ENCODE data around the gene BCAS3. TPM values are rescaled to one million over a fixed set of nuclear protein-coding genes. Genes with fewer than 3 reads are reported as not detected.
"Not testable (repeated sequence)": the region's sequence is repeated elsewhere in the genome, so short reads cannot be mapped to it uniquely, and the experiment has no call there.

Gene BCAS3
- total RNA-seq, 1 donor from 2014 or later: 20.8 TPM

DNA sequence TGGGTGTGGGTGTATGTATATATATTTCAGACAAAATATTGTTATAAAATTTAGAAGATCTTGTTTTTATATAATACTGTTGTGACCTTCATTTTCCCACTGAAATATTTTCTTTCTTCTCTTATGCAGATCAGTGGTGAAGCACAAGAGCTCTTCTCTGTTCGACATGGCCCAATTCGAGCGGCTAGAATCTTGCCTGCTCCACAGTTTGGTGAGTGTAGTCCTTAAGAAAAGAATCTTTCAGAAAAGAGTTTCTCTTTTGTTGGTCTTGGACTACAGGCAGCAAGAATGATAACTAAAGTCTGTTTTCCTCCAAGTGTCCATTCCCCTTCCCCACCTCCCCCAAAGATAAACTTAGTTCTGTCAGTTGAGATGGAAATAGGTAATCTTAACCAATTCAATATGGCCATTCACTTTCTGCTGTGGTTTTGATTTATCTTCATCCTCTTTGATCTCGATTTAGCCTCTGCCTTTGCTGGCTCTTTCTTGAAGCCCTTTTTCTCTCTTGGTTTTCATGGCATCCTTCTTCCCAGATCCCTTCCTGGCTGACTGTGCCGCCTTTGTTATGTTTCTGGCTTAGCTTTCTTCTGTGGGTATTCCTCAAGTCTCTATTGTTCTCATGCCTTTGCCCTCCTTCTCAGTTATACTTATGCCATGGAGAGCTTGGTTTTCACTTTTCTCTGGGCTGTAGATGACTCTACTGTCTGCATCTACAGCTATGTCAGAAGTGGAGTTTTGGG lies 69.6 kb downstream of the BCAS3 start:
- ATAC-seq: no peak

GRCh38 chr17:60748204-60748603 lies 70.6 kb downstream of the BCAS3 start:
- no peak for ATAC-seq

DNA sequence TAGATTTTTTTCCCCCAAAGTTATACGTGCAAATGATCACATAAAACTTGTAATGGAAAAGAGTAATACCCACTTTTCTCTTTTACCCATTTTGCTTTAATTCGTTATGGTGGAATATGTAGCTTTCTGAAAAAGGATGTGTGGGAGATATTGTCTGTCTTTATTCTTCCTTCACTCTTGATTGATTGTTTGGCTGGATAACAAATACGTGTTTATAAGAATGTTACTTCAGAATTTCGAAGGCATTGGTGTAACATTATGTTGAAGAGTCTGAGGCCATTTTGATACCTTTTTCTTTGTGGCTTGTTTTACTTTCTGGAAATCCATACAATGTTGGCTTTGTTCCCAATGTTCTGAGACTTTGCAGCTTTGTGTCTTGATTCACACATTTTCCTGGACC lies 71.4 kb downstream of the BCAS3 start:
- no peak for ATAC-seq

DNA sequence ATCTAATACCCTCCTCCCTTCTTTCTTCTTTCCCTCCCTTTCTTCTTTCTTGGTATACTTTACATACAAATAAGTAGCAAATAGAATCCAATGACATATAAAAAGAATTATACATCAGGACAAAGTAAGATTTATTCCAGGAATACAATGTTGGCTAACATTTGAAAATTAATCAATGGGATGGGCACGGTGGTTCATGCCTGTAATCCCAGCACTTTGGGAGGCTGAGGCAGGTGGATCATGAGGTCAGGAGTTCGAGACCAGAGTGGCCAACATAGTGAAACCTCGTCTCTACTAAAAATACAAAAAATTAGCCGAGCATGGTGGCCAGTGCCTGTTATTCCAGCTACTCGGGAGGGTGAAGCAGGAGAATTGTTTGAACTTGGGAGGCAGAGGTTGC lies 72.1 kb downstream of the BCAS3 start:
- ATAC-seq: no peak

- no peak for ATAC-seq
Measured at GRCh38 chr17:60750640-60751039, 73.0 kb downstream of the BCAS3 start.

- no peak for ATAC-seq
Measured at GRCh38 chr17:60751884-60752283, 74.2 kb downstream of the BCAS3 start.

DNA sequence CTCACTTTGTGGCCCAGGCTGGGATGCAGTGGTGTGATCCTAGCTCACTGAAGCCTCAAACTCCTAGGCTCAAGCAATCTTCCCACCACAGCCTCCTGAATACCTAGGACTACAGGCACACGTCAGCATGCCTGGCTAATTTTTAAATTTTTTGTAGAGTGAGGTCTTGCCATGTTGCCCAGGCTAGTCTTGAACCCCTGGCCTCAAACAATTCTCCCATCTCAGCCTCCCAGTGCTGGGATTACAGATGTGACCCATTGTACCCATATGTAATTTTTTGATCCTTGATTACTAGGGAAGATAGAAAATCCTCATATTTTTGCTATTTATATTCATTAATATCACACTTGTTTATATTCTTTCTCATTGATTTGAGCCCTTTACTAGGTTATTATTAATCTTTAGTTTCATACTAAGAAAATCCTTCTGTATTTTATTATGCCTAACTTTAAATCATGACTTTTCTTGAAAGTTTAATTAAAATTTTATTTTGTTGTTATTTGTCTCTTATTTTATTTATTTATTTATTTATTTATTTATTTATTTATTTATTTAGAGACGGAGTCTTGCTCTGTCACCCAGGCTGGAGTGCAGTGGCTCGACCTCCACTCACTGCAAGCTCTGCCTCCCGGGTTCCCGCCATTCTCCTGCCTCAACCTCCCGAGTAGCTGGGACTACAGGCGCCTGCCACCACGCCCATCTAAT lies 75.4 kb downstream of the BCAS3 start:
- ATAC-seq: no peak

- no peak for ATAC-seq
Measured at GRCh38 chr17:60754057-60754604, 76.5 kb downstream of the BCAS3 start.

- not testable (repeated sequence) for ATAC-seq
Measured at GRCh38 chr17:60756798-60757197, 79.1 kb downstream of the BCAS3 start.

GRCh38 chr17:60757437-60757836 lies 79.8 kb downstream of the BCAS3 start:
- no peak for ATAC-seq

GRCh38 chr17:60759756-60760155 lies 82.1 kb downstream of the BCAS3 start:
- ATAC-seq: no peak

- not testable (repeated sequence) for ATAC-seq
Measured at GRCh38 chr17:60761301-60761700, 83.7 kb downstream of the BCAS3 start.

GRCh38 chr17:60766778-60767190 lies 89.1 kb downstream of the BCAS3 start:
- no peak for ATAC-seq

DNA sequence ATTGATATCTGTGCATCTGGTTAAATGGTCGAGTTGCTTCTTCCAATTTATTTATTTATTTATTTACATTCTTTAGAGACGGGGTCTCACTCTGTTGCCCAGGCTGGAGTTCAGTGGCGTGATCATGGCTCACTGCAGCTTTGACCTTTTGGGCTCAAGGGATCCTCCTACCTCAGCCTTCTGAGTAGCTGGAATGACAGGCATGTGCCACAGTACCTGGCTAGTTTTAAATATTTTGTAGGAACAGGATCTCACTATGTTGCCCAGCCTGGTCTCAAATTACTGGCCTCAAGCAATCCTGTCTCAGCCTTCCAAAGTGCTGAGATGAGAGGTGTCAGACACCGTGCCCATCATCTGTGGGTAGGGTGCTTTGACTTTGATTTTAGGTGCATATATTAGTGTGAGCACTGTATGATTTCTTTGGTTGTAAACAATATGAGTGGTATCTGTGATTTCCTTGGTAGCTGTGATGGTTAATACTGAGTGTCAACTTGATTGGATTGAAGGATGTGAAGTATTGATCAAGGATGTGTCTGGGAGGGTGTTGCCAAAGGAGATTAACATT lies 90.2 kb downstream of the BCAS3 start:
- ATAC-seq: no peak

DNA sequence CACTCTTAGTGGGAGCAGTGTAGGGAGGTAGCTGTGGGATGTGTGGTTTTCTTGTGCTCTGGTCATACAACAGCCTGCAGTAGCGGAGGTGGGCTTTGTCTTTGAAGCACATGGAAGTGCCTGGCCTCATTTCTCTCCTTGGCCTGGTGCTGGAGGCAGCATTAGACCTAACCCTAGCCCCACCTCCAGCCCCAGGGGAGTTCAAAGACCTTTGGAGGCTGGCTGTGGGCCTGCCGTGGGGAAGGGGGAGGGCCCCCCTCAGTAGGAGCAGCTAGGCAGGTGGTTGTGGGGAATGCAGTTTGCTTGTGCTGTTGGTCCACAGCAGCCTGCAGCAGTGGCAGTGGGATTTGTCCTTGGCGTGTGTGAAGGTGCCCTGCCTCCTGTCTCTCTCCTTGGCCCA lies 91.7 kb downstream of the BCAS3 start:
- no peak for ATAC-seq

DNA sequence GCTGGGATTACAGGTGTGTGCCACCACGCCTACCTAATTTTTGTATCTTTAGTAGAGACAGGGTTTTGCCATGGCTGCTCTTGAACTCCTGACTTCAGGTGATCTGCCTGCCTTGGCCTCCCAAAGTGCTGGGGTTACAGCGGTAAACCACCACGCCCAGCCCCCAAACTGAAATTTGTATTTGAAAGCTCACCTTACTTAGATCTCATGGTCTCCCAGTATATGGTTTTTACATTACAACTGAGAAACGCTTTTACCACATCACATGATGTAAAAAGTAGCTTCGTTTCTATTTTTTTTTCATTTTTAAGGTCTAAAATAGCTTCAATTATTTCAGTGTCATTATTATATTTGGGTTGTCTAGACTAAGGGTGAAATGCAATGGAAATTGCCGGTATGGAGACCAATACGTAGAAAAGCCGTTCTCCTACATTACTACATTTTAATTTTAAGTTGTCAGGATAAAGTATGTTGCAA lies 93.3 kb downstream of the BCAS3 start:
- no peak for ATAC-seq

DNA sequence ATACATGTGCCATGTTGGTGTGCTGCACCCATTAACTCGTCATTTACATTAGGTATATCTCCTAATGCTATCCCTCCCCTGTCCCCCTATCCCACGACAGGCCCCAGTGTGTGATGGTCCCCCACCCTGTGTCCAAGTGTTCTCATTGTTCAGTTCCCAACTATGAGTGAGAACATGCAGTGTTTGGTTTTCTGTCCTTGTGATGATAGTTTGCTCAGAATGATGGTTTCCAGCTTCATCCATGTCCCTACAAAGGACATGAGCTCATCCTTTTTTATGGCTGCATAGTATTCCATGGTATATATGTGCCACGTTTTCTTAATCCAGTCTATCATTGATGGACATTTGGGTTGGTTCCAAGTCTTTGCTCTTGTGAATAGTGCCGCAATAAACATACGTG lies 94.0 kb downstream of the BCAS3 start:
- ATAC-seq: not testable (repeated sequence)

GRCh38 chr17:60773552-60773951 lies 95.9 kb downstream of the BCAS3 start:
- no peak for ATAC-seq

GRCh38 chr17:60781880-60782412 lies 104.3 kb downstream of the BCAS3 start:
- no peak for ATAC-seq

DNA sequence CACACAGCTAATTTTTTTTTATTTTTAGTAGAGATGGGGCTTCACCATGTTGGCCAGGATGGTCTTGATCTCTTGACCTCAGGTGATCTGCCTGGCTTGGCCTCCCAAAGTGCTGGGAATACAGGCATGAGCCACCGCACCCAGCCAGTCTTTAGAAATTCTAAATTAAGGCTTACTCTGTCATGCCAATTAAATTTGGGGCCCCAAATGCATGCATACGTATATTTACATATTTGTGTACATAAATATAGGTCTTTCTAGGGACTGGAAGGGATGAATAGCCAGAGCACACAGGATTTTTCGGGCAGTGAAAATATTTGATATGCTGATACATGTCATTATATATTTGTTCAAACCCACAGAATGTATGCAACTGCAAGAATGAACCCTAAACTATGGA lies 105.1 kb downstream of the BCAS3 start:
- no peak for ATAC-seq

DNA sequence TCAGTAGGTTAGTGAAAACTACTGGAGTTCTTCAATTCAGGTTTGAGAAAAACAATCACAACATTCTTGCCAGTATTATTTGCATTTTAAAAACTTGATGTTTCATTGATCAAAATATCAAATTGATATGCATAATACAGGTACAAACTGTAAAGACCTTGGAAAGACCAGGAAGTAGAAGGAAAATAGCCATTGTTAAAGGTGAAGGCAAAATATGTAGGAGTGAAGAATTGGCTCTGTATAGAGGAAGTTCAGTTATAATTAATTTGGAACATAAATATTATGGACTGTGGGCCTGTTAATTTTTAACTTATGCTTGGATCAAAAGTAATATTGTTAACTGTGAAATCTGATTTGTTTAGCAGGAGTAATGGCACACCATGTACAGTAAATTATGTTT lies 112.6 kb downstream of the BCAS3 start:
- ATAC-seq: no peak

DNA sequence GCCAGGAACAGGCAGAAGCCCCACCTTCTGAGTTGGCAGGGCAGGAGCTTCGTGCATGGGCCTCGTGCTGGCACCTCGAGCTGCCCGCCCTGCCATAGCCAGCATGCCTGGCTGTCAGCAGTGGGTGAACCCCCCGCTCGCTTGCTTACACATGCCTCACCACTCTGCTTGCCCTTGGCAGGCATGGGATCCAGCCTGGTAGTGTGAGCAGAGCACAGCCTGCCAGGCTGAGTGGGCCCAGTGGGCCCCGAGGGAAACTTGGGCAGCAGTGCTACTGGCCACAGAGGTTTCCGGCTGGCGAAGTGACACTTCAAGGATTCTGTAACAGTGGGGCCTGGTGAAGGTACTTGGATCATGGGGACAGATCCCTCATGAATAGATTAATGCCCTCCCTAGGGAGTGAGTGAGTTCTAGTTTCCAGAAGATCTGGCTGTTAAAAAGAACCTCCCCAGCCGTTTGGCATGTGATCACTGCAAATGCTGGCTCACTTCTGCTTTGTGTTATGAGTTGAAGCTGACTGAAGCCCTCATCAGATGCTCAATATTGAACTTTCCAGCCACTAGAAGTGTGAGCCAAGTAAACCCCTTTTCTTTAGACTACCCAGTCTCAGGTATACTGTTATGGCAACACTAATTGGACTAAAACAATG lies 114.7 kb downstream of the BCAS3 start:
- ATAC-seq: no peak

DNA sequence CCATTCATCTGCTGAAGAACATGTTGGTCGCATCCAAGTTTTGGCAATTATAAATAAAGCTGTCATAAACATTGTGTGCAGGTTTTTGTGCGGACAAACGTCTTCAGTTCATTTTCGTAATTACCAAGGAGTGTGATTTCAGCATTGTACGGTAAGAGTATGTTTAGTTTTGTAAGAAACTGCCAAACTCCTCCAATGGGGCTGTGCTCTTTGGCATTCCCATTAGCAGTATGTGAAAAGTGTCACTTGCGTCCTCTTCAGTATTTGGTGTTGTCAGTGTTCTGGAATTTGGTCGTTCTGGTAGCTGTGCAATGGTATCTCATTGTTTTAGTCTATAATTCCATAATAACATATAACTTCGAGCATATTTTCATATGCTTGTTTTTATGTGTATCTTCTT lies 120.9 kb downstream of the BCAS3 start:
- ATAC-seq: no peak

Data from esophagus mucosa (tissue), 1 donor.